Psoas muscle (tissue), 8 donors: ENCODE measurements around the gene C21orf91. TPM values are rescaled to one million over a fixed set of nuclear protein-coding genes. Genes with fewer than 3 reads are reported as not detected.

Source experiments
- ATAC-seq, 4 donors: fragments of 200-7000 bp; cut with Tn5 transposase; one replicate each; pipeline ENCODE4 v1.9.1; 2020; ENCODE audit warnings: moderate library complexity in 3 of 4, mild to moderate bottlenecking in 2 of 4
- DNase-seq, 2 donors: peaks; one replicate each; pipeline ENCODE4 v3.0.0-alpha.2; 2020
- H3K27ac ChIP-seq: fragments of 200-600 bp; one replicate; pipeline ENCODE4 v1.8.0; 2022
- H3K27me3 ChIP-seq, 3 donors: fragments of 200-600 bp in 1 of 3; one replicate each; pipeline versions ENCODE4 v1.6.1 to v1.8.0; 2013 to 2022; ENCODE audit warnings: low read length in 2 of 3, mild to moderate bottlenecking in 2 of 3, moderate library complexity in 1 of 3; ENCODE audit not compliant: insufficient read depth in 3 of 3
- H3K36me3 ChIP-seq, 2 donors: fragments of 200-600 bp in 1 of 2; one replicate each; pipeline versions ENCODE4 v1.6.1 to v1.8.0; 2013 to 2022; ENCODE audit warnings: low read depth in 1 of 2, mild to moderate bottlenecking in 1 of 2, moderate library complexity in 1 of 2; ENCODE audit not compliant: insufficient read depth in 1 of 2
- H3K4me1 ChIP-seq: fragments of 200-600 bp; one replicate; pipeline ENCODE4 v1.8.0; 2022
- H3K4me3 ChIP-seq: fragments of 200-600 bp; one replicate; pipeline ENCODE4 v1.8.0; 2022; ENCODE audit warnings: mild to moderate bottlenecking
- H3K9me3 ChIP-seq: fragments of 200-600 bp; one replicate; pipeline ENCODE4 v1.8.0; 2022
- CTCF ChIP-seq: fragments of 200-600 bp; IDR thresholded peaks from one replicate; pipeline ENCODE4 v1.8.0; 2022; ENCODE audit warnings: antibody characterized with exemption
- WGBS, 3 donors: extraction: QIAGEN DNeasy Blood & Tissue Kit; methylation state at CpG; one replicate each; pipeline versions ENCODE4 v1.1.6 to v1.1.7; 2013; 5-methylcytosine and 5-hydroxymethylcytosine counted together
- intact Hi-C, 2 donors: fragments of 100-400 bp; cut with DNase I; formaldehyde crosslinking; loops; one replicate each; pipeline versions ENCODE4 v1.11.0 to v1.14.2; 2022
- polyA plus RNA-seq, 3 donors: library from polyadenylated mRNA; stranded (reverse); fragments of 200-250 nt; gene quantifications; one replicate each; pipeline ENCODE4 v1.2.3, GENCODE V29; 2013
- total RNA-seq, 4 donors: library from RNA; stranded (reverse); fragmentation: NEBNext Ultra II Directional in 2 of 4; extraction: Animal tissue kit (Norgen Biotek cat#: 25700) in 2 of 4; gene quantifications; one replicate each; pipeline versions ENCODE4 v1.2.1 to v1.2.4, GENCODE V29; 2021 to 2023
- donor health status: healthy with polysubstance abuse.
- donor health status: DM: no; HTN: no; CAD: no; lungs with moderate emphysema.
- donor health status: Bipolar disorder and iron deficiency.
- donor health status: healthy.
- donor health status: DM: yes; HTN: yes; CAD: no.
- donor health status: DM: no; HTN: no; CAD: no.
- donor health status: DM: no; HTN: no; CAD: no.
- donor health status: DM: yes; HTN: yes; CAD: no.

Gene C21orf91
- total and polyA plus RNA-seq, 7 donors = 1.9 to 8.8 (median 4.6) TPM

GRCh38 chr21:17786851-17787181 lies 32.3 kb downstream of the C21orf91 start:
- Histone ChIP-seq H3K27me3 (no peaks in the 10 kb centered on the region), H3K9me3 (no peaks in the 10 kb centered on the region), H3K27ac (no peak overlapping the region), H3K36me3 (peaks cover 6 to 9% of the 10 kb centered on the region in 2 donors), H3K4me1 (no peaks in the 10 kb centered on the region), H3K4me3 (no peak overlapping the region)
- DNase-seq = no peak
- intact Hi-C loops = no loop called here
- 94 to 96% (median 94%) methylated on average over 2 of the region's 2 CpGs for WGBS, 3 donors
- ATAC-seq = no peak
- no peak for TF ChIP-seq CTCF

GRCh38 chr21:17786071-17786850 lies 32.9 kb downstream of the C21orf91 start:
- ATAC-seq (no peak), DNase-seq (no peak)
- WGBS, 3 donors = 90 to 97% (median 90%) methylated on average over 8 of the region's 8 CpGs
- TF ChIP-seq CTCF = no peak
- H3K36me3 ChIP-seq = peaks cover 6 to 9% of the 10 kb centered on the region in 2 donors
- H3K27me3 ChIP-seq = no peaks in the 10 kb centered on the region
- no peaks in the 10 kb centered on the region for H3K9me3 ChIP-seq
- H3K4me1 ChIP-seq = no peaks in the 10 kb centered on the region
- H3K27ac ChIP-seq = no peak overlapping the region
- intact Hi-C loops = no loop called here
- no peak overlapping the region for H3K4me3 ChIP-seq

- DNase-seq (no peak), ATAC-seq (no peak)
- Histone ChIP-seq H3K4me1 (no peaks in the 10 kb centered on the region), H3K36me3 (peaks cover 6 to 9% of the 10 kb centered on the region in 2 donors), H3K9me3 (no peaks in the 10 kb centered on the region), H3K27ac (no peak overlapping the region), H3K4me3 (no peak overlapping the region), H3K27me3 (no peaks in the 10 kb centered on the region)
- no peak for TF ChIP-seq CTCF
- intact Hi-C loops = no loop called here
- WGBS, 3 donors = 94 to 98% (median 98%) methylated on average over 2 of the region's 2 CpGs
These were observed 33.8 kb downstream of the C21orf91 start for GRCh38 chr21:17785403-17785788.

GRCh38 chr21:17784604-17785402 lies 34.4 kb downstream of the C21orf91 start:
- TF ChIP-seq CTCF = no peak
- no peak for ATAC-seq
- DNase-seq = no peak
- Histone ChIP-seq H3K4me3 (no peak overlapping the region), H3K9me3 (no peaks in the 10 kb centered on the region), H3K27me3 (no peaks in the 10 kb centered on the region), H3K36me3 (peaks cover 6 to 9% of the 10 kb centered on the region in 2 donors), H3K4me1 (no peaks in the 10 kb centered on the region), H3K27ac (no peak overlapping the region)
- intact Hi-C loops = no loop called here
- 76 to 88% (median 87%) methylated on average over 6 of the region's 6 CpGs for WGBS, 3 donors
